NCI-H2196 (cell line): ENCODE measurements around the gene INO80D.
A peak's percentile ranks its signal among the peaks of the same experiment; 100 is the strongest.
"Not testable (repeated sequence)": the region's sequence is repeated elsewhere in the genome, so short reads cannot be mapped to it uniquely, and the experiment has no call there.

Experiments
- DNase-seq: peaks from one replicate; lab custom pipeline; 2025; ENCODE audit not compliant: unreplicated experiment; lab: John Stamatoyannopoulos, UW

The INO80D gene

DNA sequence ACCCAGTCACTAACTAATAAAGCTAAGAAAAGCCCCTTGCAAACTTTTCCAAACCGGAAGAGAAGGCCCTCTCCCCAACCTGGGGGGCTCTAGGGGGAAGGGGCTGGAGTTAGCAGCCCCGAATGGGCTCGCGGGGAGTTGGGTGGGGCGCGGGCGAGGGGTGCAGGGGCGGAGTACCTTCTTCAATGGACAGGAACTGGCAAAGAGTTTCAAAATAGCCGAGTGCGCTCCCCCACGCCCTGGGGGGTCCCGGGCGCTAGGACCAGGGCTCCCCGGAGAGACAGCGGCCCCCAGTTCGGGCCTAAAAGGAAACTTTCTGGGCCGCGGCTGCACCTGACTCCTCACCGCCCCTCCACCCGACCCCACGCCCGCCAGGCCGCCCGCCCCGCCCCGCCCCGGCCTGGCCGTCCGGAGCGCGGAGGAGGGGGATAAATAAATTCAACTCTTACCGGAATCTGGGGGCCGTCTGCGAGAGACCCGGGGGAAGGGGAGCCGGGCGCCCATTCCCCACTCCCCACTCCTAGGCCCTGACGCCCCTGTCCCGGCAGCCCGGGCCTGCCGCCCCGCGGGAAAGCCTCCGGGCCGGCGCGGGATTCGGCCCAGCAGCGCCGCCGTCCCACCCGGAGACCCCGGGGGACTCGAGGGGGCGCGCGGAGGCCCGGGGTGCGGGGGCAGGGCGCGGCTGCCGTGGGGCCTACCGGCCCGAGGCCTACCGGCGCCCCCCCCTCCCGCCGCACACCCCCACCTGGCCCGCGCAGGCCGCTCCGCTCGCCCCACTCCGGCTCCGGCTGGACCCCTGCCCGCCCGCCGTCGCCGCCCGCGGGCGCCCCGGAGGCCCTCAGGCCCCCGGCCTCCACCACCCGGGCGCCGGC lies 868 bp downstream of the INO80D start:
- peak; percentile 25 for DNase-seq

DNA sequence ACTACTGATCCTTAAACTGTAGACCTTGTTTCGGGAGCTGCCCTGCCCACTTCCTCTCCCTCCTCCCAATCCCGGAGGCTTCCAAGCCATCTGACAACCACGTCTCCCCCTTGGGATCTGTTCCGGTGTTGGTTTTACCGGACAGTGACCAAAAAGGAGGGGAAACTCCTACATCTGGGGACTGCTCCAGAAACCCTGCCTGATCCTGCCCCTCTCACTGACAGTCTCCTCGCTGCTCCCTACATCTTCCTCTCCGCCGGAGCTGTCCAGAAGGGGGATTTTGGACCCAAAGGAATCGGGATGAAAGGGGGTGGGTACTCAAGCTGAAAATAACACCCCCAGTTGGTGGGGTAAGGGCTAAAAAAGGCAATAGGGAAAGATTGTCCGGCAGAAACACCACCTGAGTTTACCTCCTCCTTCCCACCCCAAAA lies 1.5 kb downstream of the INO80D start:
- peak; percentile 21 for DNase-seq

DNA sequence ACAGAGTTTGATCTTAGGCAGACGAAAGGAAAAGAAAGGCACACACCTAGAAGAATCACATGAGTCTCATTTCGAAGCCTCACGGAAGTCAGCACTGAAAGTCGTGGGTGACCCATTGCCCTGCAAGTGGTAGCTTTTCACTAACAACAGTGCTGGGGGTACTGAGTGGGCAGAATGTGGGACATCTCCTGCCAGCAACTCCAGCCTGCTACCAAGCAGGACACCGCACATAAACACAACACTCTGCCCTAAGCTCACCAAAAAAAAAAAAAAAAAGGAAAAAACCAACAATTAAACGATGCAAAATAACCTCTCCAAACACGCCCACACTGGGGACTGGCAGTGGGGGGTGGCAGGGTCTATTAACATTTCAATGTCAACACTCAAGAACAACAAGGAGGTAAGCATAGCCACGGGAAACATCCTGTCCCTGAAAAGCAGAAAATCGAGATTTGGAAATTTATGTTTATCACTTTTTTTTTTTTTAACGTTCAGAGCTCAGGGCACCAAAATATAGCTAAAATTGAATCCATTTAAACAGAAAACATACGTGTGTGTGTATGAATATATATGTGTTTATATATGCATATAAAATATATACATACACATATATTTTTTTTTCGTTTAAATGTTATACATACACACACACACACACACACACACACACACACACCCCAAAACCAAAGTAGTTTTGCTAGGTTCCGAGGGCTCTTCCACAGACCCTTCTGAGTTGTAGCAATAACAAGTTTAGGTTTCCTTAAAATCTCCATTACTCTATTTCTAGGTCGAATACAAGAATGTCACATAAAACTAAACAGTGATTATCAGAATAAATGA lies 2.2 kb downstream of the INO80D start:
- no peak for DNase-seq

DNA sequence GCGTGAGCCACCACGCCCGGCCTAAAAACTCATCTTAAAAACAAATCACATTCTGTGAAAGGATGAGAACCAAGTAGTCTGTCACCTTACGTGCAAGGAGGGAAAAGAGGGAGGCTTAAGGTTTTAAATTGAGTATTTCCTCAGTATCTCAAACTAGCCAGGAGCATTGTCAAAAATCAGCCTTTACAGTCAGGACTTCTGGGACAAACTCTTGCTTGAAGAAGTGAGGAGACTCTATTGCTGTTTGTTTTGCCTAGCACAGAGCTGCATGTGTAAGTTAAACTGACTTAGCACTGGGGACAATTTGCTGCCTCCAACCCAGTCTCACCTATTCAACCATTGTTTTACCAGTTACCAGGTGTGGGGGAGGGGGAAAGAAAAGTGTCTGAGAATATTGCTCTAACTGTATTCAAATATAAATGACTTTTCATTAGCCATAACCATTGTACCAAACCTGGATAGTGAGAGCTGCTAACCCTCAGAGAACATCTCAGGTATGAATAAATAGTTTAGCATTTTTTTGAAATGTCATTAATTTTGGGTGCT lies 3.6 kb downstream of the INO80D start:
- no peak for DNase-seq

DNA sequence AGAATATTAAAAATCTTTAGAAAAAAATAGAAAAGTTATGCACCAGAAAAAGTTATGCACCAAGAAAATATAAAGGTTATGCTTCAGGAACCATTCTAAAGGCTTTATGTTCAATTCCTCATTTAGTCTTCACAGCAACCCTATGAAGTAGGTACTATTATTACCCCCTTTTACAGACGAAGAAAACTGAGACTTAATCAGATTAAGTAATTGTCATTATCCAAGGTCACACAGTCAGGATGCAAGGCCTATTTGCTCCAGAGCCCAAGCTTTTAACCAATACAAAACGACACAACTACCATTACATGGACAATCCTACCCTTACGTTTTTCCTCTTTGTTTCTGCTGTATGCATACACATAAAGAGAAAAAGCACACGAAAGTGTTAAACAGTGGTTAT lies 5.0 kb downstream of the INO80D start:
- no peak for DNase-seq

DNA sequence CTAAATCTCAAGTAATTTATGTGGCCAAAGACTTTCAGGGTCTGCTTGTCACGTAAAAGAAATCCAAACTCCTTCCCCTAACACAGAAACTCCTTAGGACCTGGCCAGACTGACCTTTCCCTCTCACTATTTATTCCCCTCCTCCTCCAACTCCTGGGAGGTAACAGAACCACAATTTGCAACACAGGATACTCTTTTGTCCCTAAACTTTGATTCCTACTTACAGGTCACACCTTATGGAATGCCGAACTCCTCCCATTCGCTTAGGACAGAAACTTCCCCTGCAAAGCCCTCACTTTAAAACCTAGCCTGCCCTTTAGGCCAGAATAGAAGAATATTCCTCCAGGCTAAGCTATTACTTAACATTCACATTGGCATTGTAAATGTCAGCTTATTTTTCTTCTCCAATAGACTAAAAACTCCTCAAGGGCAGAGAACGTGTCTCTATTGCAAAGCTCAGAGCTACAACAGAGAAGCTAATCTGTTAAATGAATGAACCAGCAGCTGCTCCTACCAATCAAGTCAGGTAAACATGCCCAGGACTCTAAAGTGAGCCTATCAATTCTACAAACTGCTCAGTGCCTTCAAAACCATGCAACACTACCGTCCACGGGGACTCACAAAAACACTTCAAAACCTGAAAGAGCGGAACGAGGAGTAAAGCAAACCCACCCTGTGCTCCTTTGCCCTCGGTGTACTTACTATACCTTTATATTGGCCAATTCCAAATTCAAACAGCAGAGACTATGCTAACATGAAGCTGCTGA lies 6.1 kb downstream of the INO80D start:
- no peak for DNase-seq

DNA sequence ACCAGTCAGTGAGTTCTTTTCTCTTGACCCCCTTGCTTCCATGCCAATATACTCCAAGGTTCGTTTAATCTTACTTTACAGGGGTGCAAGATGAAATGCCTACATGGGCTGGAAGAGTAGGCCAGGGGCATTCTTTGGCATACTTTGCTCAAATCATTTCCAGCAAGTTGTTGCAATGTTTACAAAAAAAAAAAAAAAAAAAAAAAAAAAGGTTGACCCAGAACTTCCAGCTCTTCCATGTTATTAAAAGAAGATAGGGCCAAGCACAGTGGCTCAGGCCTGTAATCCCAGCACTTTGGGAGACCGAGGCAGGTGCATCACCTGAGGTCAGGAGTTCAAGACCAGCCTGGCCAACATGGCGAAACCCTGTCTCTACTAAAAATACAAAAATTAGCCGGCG lies 8.1 kb downstream of the INO80D start:
- not testable (repeated sequence) for DNase-seq

DNA sequence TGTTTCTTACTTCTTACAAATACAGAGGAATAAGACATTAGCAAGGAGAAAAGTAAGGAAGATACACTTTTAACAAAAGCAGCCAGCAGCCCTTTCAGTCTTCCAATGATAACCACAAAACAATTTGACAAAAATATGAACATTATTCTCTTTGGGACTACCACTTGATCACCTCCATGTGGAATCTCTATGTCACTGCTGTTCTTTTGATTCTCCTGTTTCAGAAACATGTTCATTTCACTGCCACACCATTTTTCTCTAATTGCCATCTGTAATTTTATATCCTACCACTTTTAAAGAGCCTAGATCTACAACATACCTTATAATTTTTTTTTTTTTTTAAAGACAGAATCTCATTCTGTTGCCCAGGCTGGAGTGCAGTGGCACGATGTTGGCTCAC lies 10.9 kb downstream of the INO80D start:
- DNase-seq = no peak

DNA sequence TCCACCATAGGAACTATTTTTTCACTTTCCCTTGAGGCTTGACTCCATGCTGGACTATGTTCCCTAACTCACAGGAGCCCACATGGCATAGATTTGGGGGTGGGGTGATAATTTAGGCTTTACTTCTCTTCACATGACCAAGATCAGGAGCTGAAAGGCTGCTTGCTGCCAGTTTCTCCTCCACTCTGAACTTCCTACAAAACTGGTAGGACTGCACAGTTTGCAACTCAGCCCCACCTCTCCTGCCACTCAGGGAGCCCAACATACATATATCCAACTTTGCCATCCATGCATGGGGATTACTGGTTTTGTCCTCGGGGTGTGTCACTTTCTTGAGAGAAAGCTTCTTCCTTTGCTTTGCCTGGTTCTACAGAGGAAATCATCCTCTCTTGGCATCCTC lies 14.2 kb downstream of the INO80D start:
- no peak for DNase-seq

DNA sequence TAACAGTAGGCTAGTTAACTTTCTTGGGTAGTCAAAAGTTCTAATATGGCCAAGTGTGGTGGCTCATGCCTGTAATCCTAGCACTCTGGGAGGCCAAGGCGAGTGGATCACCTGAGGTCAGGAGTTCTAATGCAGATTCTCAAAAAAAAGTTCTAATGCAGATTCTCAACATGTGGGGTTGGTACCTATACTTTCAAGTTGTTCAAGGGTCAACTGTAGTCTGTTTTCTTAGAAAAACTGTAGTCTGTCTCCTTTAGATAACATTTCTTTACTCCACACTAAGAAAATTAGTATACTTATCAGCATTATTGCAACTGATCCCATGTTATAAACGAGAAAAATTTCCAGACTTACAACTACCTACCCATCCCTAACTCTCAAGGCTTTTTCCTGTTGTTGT lies 16.6 kb downstream of the INO80D start:
- no peak for DNase-seq

DNA sequence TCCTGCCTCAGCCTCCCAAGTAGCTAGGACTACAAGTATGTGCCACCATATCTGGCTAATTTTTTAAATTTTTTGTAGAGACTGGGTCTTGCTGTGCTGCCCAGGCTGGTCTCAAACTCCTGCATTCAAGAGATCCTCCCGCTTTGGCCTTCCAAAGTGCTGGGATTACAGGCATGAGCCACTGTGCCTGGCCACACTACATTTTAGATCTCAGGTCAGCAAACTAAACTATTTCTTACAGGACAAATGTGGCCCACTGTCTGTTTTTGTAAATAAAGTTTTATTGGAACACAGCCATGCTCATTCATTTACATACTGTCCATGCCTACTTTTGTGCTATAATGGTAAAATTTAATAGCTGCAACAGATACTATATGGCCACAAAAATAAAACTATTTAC lies 17.8 kb downstream of the INO80D start:
- DNase-seq = no peak

DNA sequence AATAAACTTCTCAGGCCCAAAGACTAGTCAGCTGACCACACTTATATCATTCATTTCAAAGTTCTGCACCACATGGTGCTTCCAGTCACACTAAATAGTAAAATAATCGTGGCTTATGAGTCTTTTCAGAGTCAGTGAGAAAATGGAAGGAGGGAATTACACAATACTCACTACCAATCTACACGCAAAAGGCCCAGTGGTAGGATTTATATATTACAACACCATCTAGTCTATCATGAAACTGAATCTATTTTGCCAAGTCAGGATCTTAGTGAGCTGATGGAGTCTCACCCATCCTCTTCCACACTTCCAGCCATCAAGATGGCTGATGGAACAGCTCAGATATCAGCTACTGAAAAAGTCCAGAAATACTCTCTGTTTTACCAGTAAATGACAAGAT lies 21.9 kb downstream of the INO80D start:
- no peak for DNase-seq

DNA sequence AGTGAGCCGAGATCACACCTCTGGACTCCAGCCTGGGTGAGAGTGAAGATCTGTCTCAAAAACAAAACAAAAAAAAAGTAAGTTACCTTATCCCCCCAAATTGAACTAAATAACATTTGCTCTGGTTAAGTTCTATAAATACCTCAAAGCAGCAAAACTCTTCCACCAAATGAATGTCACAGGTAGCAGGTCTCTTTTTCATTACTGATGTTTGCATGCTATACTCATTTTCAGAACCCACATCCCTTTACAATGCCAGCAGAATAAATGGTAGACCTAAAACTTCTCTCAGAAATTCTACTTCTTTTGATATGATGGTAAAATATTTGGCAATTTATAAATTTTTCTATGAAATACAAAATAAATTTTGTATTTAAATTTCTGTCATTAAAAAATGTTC lies 22.3 kb downstream of the INO80D start:
- no peak for DNase-seq

DNA sequence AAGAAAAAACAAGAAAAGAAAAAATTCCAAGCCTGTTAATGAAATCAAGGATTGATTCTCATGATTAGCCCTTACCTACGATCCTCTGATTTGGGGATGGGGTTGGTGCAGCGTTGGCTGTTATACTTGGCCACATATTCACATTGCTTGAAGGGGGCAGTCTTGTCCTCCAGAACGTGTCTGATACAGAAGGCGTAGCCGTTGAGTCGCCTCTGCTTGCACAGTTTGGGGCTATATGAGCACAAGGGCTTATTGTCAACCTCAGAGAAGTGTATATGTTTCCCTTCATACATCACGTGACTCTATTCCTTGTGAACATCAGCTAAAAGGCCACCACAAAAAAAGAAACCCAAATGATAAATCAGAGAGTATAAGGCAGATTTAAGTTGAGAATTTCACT lies 23.2 kb downstream of the INO80D start:
- DNase-seq = no peak

DNA sequence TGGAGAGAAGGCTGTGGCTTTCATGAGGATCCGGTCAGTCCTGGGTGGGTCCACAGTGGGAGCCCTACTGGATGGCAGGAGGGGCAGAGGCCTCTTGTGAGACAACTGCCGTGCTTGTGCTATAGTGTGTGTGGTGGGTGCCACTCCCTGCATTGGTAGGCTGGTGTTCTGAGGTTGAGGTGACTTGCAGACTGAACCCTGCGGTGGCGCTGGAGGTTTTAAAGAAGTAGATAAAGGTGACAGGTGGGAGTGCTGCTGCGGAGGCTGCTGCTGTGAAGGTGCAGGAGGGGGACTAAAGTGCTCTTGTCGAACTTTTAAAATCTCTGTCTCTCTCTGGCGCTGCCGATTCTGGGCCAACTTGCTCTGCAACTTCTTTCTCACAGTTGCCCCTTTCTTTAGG lies 29.7 kb downstream of the INO80D start:
- no peak for DNase-seq

DNA sequence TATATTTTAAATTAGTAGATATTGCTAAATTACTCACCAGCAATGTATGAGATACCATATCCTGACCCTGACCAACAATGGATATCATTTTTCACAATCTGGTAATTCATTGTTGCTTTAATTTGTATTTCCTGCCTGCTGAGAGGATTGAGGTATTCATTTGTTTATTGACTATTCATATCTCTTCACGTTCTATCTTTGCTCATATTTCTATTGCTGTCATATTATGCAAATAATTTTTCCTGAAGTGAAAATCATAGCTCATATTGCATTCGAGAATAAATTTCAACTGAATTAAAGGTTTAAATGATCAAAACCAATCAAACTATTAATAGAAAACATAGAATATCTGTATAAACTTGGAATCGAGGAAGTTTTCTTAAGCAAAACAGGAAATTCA lies 31.0 kb downstream of the INO80D start:
- DNase-seq = no peak

DNA sequence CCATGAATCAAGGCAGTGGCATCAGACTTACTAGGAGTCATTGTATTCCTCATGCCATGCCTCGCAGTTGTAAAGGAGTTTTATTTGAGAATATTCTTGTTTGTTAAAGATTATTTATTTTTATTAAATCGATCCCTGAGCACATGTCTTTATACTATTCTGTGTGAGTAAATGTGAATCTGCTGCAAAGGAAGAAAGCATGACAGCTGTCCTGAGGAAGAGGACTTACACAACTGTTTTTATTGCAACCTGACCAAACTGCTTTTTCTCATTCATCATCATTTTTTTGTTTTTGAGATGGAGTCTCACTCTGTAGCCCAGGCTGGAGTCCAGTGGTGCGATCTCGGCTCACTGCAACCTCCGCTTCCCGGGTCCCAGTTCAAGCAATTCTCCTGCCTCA lies 34.1 kb downstream of the INO80D start:
- no peak for DNase-seq

DNA sequence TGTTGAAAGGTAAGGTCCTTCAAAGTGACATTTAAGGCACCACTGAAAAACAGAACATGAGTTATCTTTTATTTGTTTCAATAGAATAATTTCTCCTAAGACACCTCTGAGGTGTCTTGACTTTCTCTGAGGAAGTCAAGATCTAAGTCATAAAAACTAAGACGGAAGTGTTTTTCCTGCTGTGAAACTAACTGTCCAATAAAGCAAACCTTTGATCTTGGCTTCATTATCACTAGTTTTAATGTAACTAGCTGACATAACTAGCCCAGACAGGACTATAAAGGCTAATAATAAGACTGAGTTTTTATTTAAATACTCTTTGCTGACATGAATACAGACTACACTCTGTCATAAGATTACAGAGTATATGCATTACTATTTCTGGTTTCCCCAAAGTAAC lies 36.6 kb downstream of the INO80D start:
- DNase-seq = no peak

DNA sequence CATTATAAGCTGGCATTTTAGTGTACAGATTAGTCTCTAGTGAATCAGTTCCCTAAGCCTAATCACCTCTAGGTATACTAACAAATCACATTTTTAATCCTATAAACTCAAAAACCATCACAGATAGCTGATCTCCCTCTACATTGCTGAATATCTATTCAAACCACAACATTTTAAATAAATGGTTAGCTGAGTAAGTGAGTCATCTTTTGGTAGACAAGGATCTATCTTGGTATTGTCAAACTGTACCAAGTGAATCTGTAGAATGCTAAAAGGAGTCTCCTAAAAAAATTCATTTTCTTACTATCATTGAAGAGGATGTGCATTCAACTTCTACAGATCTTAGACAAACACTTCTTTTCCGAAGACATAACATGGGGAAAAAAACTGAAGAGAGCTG lies 40.7 kb downstream of the INO80D start:
- DNase-seq = no peak

DNA sequence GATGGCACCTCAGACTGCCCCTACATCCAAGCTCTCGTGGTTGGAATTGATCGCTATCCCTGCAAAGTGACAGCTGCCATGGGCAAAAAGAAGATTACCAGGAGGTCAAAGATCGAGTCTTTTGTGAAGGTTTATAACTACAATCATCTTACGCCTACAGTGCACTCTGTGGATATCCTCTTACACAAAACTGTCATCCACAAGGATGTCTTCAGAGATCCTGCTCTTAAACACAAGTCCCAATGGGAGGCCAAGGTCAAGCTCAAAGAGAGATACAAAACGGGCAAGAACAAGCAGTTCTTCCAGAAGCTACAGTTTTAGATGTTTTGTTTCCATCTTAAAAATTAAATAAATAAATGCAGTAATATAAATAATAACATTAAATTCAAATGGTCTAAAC lies 45.4 kb downstream of the INO80D start:
- no peak for DNase-seq

DNA sequence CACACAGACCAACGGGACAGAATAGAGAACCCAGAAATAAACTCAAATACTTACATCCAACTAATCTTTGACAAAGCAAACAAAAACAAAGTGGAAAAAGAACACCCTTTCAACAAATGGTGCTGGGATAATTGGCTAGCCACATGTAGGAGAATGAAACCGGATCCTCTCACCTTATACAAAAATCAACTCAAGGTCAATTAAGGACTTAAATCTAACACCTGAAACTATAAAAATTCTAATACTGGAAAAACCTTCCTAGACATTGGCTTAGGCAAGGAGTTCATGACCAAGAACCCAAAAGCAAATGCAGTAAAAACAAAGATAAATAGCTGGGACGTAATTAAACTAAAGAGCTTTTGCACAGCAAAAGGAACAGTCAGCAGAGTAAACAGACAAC lies 50.6 kb downstream of the INO80D start:
- DNase-seq = not testable (repeated sequence)
